HG02588 (cell line): ENCODE data around the gene KRTAP22-1.

Experiments
- ATAC-seq: cut with Tn5 transposase; IDR thresholded peaks from one replicate; pipeline ENCODE4 v1.9.1; 2021; ENCODE audit warnings: mild to moderate bottlenecking, moderate library complexity; ENCODE audit not compliant: unreplicated experiment

KRTAP22-1 gene

GRCh38 chr21:30600787-30601186, at the start of gene KRTAP22-1:
KRTAP22-1 (plus strand) TSS chr21:30601087.
- no peak for ATAC-seq

- no peak for ATAC-seq
These were observed 48.1 kb upstream of the KRTAP22-1 start for GRCh38 chr21:30552782-30553181.

- no peak for ATAC-seq
These were observed 45.8 kb upstream of the KRTAP22-1 start for GRCh38 chr21:30555095-30555494.

GRCh38 chr21:30561264-30561895, 39.5 kb upstream of the KRTAP22-1 start, which contains the start of gene KRTAP19-7:
KRTAP19-7 (minus strand) TSS chr21:30561314; CDS start chr21:30561289, 25 bp downstream.
- no peak for ATAC-seq

- no peak for ATAC-seq
These were observed 38.9 kb upstream of the KRTAP22-1 start for GRCh38 chr21:30561957-30562356.

GRCh38 chr21:30563072-30563471, 37.8 kb upstream of the KRTAP22-1 start:
- ATAC-seq = no peak

GRCh38 chr21:30563630-30564029, 37.3 kb upstream of the KRTAP22-1 start:
- ATAC-seq = no peak

- no peak for ATAC-seq
These were observed 33.3 kb upstream of the KRTAP22-1 start for GRCh38 chr21:30567617-30568016.

GRCh38 chr21:30577766-30578165, 23.1 kb upstream of the KRTAP22-1 start:
- ATAC-seq = no peak

- ATAC-seq = no peak
These were observed 21.5 kb upstream of the KRTAP22-1 start for GRCh38 chr21:30579346-30579745.

GRCh38 chr21:30580132-30580531, 20.8 kb upstream of the KRTAP22-1 start:
- no peak for ATAC-seq

GRCh38 chr21:30582870-30583269, 18.0 kb upstream of the KRTAP22-1 start:
- ATAC-seq = no peak

- no peak for ATAC-seq
These were observed 10.6 kb upstream of the KRTAP22-1 start, which contains the start of gene KRTAP22-2 for GRCh38 chr21:30590297-30590696. KRTAP22-2 (minus strand) TSS chr21:30590397.

GRCh38 chr21:30592140-30592539, 8.7 kb upstream of the KRTAP22-1 start, which contains the start of gene KRTAP6-3:
KRTAP6-3 (plus strand) TSS chr21:30592440; CDS start chr21:30592446, 6 bp downstream.
- ATAC-seq = no peak

- no peak for ATAC-seq
These were observed 2.1 kb upstream of the KRTAP22-1 start, which contains the start of gene KRTAP6-2 for GRCh38 chr21:30598802-30599201. KRTAP6-2 (minus strand) TSS chr21:30598902; CDS start chr21:30598874, 28 bp downstream.

- ATAC-seq = no peak
These were observed 5.1 kb downstream of the KRTAP22-1 start for GRCh38 chr21:30605968-30606367.

- ATAC-seq = no peak
These were observed 11.2 kb downstream of the KRTAP22-1 start for GRCh38 chr21:30612132-30612531.

GRCh38 chr21:30613836-30614235, 12.9 kb downstream of the KRTAP22-1 start, which contains the start of gene KRTAP6-1:
KRTAP6-1 (minus strand) TSS chr21:30613930; CDS start chr21:30613904, 26 bp downstream.
- ATAC-seq = no peak

- ATAC-seq = no peak
These were observed 14.3 kb downstream of the KRTAP22-1 start for GRCh38 chr21:30615199-30615598.

GRCh38 chr21:30616125-30616524, 15.2 kb downstream of the KRTAP22-1 start, which contains the start of gene KRTAP20-1:
KRTAP20-1 (plus strand) TSS chr21:30616425; CDS start chr21:30616455, 30 bp downstream.
- no peak for ATAC-seq

GRCh38 chr21:30620080-30620479, 19.2 kb downstream of the KRTAP22-1 start:
- no peak for ATAC-seq

GRCh38 chr21:30620522-30620921, 19.6 kb downstream of the KRTAP22-1 start, which contains the start of gene KRTAP20-4:
KRTAP20-4 (plus strand) TSS chr21:30620627.
- ATAC-seq = no peak
